Esophagus muscularis mucosa (tissue), 3 donors: ENCODE measurements around the gene ABCC8.

Source experiments
- CTCF ChIP-seq, 3 experiments: fragments of 200-600 bp in 2 of 3; fragments of 450-650 bp in 1 of 3; sonication (generic) in 2 of 3; IDR thresholded peaks; one replicate each; pipeline ENCODE4 v1.5.1; 2017 to 2019; ENCODE audit warnings: antibody characterized with exemption in 3 of 3, mild to moderate bottlenecking in 2 of 3, moderate library complexity in 1 of 3
- POLR2A ChIP-seq: fragments of 450-650 bp; IDR thresholded peaks from one replicate; pipeline ENCODE4 v1.6.1; 2017; ENCODE audit warnings: antibody characterized with exemption, moderate library complexity, mild to moderate bottlenecking, low read depth
- POLR2AphosphoS5 ChIP-seq, 2 donors: sonication (generic); formaldehyde crosslinking; IDR thresholded peaks; one replicate each; pipeline ENCODE4 v1.6.1; 2017; ENCODE audit warnings: antibody characterized with exemption in 2 of 2

DNA sequence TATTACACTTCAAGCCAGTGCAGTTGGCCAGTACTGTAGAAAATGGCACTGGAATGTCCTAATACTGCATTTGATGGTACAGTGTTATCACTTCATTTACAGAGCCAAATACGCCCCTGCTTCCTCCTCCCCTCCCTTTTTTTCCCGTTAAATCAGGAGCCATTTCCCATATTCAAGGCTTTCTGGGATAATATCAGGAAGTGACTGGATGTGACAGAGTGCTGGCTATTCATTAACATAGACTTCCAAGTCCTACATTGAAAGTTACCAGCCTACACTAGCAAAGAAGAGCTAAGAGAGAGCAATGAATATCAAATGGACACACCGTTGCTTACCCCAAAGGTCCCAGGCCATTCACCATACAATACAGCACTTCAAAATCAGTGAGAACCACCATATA is 32.1 kb upstream of the ABCC8 start:
- TF ChIP-seq CTCF (IDR thresholded peaks at IDR 0.05) (no peak), POLR2A (no peak), POLR2AphosphoS5 (IDR thresholded peaks at IDR 0.05) (no peak)
